ENCODE data around the gene ANGPTL4.
"Not testable (repeated sequence)": the region's sequence is repeated elsewhere in the genome, so short reads cannot be mapped to it uniquely, and the experiment has no call there.

Gene ANGPTL4

GRCh38 chr19:8363803-8364771, at the start of gene ANGPTL4:
TSS of gene ANGPTL4 (plus strand) at chr19:8364155. CDS start at chr19:8364322, 167 bp downstream.
- no peak for DNase-seq

- DNase-seq, result not testable (repeated sequence)
These were observed 48.8 kb upstream of the ANGPTL4 start for GRCh38 chr19:8314981-8315640.

DNA sequence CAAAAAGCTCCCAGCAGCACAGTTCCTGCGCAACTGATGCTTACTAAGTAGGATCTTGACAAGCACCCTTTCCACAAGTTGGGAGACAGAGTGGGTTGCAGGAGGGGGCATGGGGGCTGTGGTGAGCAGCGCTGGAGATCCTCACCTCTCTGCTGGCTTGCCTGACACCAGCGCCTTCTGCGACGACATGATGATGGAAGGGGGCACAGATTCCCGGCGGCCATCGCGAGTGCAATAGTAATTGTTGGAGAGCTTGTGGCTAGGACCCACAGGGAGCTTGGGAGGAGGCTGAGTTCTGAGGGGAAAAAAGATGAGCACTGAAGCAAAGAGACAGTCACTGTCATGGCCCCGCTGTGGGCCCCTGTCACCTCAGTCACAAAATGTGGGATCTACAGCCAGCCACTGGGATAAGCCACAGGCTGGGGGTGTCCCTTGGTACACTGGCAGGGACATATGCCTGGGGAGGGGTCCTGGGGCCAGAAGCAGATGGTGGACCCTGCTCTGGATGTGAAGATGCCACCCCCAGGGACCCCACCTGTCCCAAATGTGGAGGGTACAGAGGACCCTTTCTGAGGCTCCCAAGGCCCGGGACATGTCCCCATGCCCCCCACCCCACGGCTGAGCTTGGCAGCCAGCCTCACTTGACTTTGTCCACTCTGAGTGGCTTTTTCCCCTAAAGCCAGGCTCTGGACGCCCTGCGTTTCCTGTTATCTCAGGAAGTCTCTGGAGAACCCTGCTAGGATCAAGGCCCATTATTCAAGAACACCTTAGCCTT, 47.4 kb upstream of the ANGPTL4 start:
- no peak for DNase-seq

- DNase-seq, result not testable (repeated sequence)
These were observed 45.1 kb upstream of the ANGPTL4 start for GRCh38 chr19:8318835-8319234.

DNA sequence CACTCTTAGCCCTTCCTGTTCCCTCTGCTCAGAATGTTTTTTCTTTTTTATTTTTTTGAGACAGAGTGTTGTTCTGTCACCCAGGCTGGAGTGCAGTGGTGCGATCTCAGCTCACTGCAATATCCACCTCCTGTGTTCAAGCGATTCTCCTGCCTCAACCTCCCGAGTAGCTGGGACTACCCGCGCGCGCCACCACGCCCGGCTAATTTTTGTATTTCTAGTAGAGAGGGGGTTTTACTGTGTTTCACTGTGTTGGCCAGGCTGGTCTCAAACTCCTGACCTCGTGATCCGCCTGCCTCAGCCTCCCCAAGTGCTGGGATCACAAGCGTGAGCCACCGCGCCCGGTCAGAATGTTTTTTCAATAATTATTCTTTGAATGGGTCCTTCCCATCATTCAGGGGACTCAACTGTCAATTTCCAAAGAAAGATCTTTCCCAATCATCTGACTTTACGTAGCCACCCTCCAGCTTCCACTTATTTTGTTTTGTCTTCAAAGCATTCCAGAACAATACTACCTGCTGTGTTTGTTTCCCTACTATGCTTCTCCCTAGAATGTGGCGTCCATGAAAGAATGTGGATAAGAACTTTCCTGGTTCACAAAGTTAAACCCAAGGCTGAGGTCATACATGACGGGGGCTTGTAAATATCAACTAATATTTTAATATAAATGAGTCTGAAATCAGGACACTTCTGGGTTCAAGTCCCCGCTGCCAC, 44.0 kb upstream of the ANGPTL4 start:
- no peak for DNase-seq

- DNase-seq, result no peak
These were observed 43.3 kb upstream of the ANGPTL4 start for GRCh38 chr19:8320564-8321066.

DNA sequence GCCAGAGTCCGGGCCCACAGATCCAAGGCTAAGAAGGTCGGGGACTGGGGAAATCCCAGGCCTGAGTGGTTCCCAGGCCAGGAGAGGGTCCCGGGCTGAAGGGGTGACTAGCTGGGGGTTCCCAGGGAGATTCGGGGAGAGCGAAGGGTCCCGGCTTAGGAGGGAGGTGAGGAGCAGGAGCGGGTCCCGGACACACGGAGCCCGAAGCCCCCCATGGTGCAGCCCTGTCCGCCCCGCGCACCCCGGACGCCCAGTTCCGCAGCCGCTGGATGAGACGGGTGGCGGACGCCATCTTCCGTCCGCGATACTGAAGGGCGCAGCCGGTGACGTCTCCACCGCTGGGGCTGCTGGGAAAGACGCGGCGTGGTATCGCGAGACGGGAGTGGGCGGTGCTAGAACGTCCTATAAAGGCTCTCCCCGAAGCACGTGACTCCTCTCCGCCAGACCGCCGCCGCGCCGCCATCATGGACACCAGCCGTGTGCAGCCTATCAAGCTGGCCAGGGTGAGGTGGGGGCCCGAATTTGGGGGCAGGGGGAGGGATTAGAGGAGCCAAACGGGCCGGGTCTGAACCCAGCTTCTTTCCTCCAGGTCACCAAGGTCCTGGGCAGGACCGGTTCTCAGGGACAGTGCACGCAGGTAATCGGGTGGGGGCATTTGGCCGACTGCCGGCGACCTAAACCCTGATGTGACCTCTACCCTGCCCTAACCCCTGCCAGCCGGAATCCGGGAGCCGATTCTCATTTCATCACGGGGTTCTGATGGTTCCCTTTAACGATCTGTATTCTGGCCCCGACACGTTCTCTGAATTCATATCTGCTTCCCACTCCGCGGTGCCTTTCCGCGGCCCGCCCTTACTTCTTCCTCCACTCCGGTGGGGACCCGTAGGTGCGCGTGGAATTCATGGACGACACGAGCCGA, 42.6 kb upstream of the ANGPTL4 start, which contains the start of the genes NDUFA7 and RPS28:
Gene NDUFA7 (minus strand): TSS at position 309 of the 919 bp plus-strand sequence. CDS start 17 bp downstream, at position 292.
Gene RPS28 (plus strand): TSS at position 430 of the 919 bp plus-strand sequence. CDS start 35 bp downstream, at position 465.
- DNase-seq, result peak; percentile 88

DNA sequence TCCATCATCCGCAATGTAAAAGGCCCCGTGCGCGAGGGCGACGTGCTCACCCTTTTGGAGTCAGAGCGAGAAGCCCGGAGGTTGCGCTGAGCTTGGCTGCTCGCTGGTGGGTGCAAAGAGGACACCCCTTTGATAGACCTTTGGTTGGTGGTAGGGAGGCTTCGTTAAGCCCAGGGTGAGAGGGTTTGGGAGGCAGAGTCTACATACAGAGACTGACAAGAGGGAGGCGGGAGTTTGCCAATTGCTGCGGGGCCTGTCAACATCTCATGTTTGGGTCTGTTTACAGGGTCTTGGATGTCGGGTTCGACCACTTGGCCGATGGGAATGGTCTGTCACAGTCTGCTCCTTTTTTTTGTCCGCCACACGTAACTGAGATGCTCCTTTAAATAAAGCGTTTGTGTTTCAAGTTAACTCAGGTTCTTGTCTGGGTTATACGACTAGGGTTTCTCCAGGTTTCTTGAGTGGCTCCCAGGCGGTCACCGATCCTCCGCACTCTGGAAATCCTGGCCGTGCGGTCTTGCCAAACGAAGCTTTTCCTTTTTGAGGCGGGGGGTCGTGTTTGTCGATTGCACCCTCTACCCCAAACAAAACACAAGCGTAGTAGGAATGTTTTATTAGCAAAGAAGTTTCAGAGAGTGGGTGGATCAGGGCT, 41.8 kb upstream of the ANGPTL4 start:
- no peak for DNase-seq

GRCh38 chr19:8322638-8322997, 41.3 kb upstream of the ANGPTL4 start:
- DNase-seq, result no peak

GRCh38 chr19:8323781-8324185, 40.2 kb upstream of the ANGPTL4 start:
- no peak for DNase-seq

DNA sequence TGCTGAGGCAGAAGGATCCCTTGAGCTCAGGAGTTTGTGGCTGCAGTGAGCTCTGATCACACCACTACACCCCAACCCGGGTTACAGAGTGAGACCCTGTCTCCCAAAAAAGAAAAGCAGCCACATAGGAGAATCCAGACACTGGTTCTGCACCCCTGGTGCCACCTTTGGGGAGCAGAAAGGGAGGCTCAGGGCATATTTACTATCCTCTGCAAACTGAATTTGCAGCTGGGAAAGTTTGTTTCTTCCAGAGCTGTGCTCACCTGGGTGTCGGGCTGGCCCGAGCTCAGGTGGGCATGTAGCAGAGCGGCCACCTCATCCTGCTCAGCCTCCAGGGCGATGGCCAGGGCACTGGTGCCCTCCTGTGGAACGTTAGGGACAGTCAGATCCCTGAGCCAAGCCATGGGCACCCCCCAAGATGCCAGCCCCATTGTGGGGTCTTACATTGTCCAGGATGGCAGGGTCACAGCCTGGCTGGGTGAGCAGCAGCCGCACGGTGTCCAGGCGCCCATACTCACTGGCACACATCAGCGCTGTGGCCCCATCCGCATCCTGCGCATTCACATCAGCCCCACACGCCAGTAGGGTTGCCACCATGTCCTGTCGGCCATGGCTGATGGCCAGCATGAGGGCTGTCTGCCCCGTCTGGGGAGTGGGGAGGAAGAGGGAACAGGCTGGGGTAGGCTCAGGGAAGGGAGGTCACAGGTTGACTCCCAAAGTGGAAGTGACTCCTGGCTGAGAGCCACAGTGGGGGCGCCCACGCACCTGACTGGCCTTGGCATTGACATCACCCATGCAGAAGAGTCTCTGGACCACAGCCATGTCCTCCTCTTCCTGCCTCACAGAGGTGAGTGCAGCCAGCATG, 39.5 kb upstream of the ANGPTL4 start:
- DNase-seq, result no peak

DNA sequence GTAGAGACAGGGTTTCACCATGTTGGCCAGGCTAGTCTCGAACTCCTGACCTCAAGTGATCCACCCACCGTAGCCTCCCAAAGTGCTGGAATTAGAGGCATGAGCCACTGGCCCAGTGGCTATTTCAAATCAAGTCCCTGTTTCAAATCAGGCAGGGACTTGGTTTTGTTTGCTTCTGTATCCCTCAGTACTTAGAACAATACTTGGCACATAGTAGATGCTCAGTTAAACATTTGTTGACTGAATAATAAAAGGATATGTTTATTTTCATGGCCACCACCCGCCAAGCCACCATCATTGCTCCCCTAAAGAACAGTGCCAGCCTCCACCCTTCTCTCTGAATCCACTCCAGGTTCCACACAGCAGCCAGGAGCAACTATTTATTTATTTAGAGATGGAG, 38.5 kb upstream of the ANGPTL4 start:
- DNase-seq, result no peak

GRCh38 chr19:8329996-8330395, 34.0 kb upstream of the ANGPTL4 start:
- no peak for DNase-seq

- DNase-seq, result no peak
These were observed 32.6 kb upstream of the ANGPTL4 start for GRCh38 chr19:8331263-8331845.

- no peak for DNase-seq
These were observed 30.8 kb upstream of the ANGPTL4 start for GRCh38 chr19:8332976-8333766.

DNA sequence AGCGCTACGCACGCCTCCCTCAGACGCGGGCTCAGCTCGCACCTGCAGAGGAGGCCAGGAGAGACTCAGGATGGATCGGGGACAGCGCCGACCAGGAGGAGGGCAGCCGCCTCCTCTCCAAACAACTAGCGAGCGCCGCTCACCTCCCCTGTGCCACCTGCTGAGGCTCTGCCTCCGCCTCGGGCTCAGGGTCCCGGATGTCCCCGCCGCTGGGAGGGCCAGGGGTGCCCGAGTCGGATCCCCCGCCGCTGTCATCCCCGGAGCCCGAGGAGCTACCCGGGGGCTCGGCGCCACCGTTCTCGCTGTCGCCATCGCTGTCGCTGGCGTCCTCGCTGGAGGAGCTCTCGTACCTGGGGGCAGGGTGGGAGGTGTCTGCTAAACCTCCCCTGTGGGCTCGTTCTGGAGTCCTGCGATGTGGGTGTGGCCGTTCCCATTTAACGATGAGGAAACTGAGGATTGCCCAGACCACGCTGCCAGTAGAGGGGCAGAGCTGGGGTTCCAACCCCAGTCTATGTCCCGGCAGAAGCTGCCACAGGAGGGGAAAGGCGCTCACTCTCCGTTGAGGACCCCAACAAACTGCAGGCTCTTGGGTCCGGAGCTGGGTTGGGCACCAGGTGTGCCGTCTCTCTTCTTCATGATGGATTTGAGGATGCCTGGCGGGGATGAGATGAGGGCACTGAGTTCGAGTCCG, 30.0 kb upstream of the ANGPTL4 start:
- DNase-seq, result no peak

Data from NCI-H2171 (cell line).